HepG2 (cell line): ENCODE data around the gene ZBTB48.

Source experiments
- CAMTA2 ChIP-seq: sonication (generic); formaldehyde crosslinking; IDR thresholded peaks from 2 replicates; pipeline ENCODE4 v1.4.0; 2020; ENCODE audit warnings: mild to moderate bottlenecking, missing genetic modification reagents, borderline replicate concordance
- CBX2 ChIP-seq, 2 experiments: fragments of 200-600 bp in 1 of 2; sonication (generic); formaldehyde crosslinking in 1 of 2; IDR thresholded peaks; 2 replicates each; pipeline versions ENCODE4 v1.7.0 to v1.8.1; 2018 to 2022; ENCODE audit warnings: low read depth in 2 of 2, low read length in 1 of 2, mild to moderate bottlenecking in 1 of 2, missing genetic modification reagents in 1 of 2
- CTCF ChIP-seq: sonication (generic); formaldehyde crosslinking; IDR thresholded peaks from 2 replicates; pipeline ENCODE4 v1.5.0; 2020; ENCODE audit warnings: mild to moderate bottlenecking, missing genetic modification reagents, moderate library complexity
- HDAC1 ChIP-seq: sonication (generic); formaldehyde crosslinking; IDR thresholded peaks from 2 replicates; pipeline ENCODE4 v1.5.1; 2020; ENCODE audit warnings: mild to moderate bottlenecking, missing genetic modification reagents
- MAFG ChIP-seq: sonication (generic); formaldehyde crosslinking; IDR thresholded peaks from 2 replicates; pipeline ENCODE4 v1.5.1; 2020; ENCODE audit warnings: mild to moderate bottlenecking, missing genetic modification reagents
- MAFK ChIP-seq, 2 experiments: IDR thresholded peaks in 1 of 2; conservative IDR thresholded peaks in 1 of 2; 2 replicates each; pipeline ENCODE4 v1.6.1; 2011; ENCODE audit warnings: improper control_type of control experiment in 2 of 2, low read length in 2 of 2
- MEF2D ChIP-seq: sonication (generic); formaldehyde crosslinking; IDR thresholded peaks from 2 replicates; pipeline ENCODE4 v1.5.1; 2020; ENCODE audit warnings: mild to moderate bottlenecking, missing genetic modification reagents
- PRDM15 ChIP-seq: sonication (generic); formaldehyde crosslinking; IDR thresholded peaks from 2 replicates; pipeline ENCODE4 v1.4.0; 2020; ENCODE audit warnings: missing genetic modification reagents
- THYN1 ChIP-seq: sonication (generic); formaldehyde crosslinking; IDR thresholded peaks from 2 replicates; pipeline ENCODE4 v1.8.1; 2023; ENCODE audit warnings: low read depth, mild to moderate bottlenecking, moderate library complexity, missing genetic modification reagents, borderline replicate concordance

GRCh38 chr1:6635910-6636760 is 56.3 kb downstream of the ZBTB48 start:
- no peak for TF ChIP-seq CAMTA2 (CRISPR knock-in tag)
- no peak for TF ChIP-seq CBX2 (IDR thresholded peaks at IDR 0.05; ENCODE audit: low read depth, low read length)
- no peak for TF ChIP-seq CBX2 (CRISPR knock-in tag; IDR thresholded peaks at IDR 0.05; ENCODE audit: low read depth)
- no peak for TF ChIP-seq MAFG
- no peak for TF ChIP-seq CTCF (CRISPR knock-in tag)
- TF ChIP-seq MAFK (conservative IDR thresholded peaks at IDR 0.05 in 1 of 2, IDR thresholded peaks at IDR 0.05 in 1 of 2; ENCODE audit: low read length in 2 of 2), result no peak
- TF ChIP-seq MEF2D (CRISPR knock-in tag), result no peak
- no peak for TF ChIP-seq PRDM15
- TF ChIP-seq HDAC1 (CRISPR knock-in tag), result no peak
- TF ChIP-seq THYN1 (CRISPR knock-in tag), result no peak
